ENCODE results near the gene CCDC32. TPM values are rescaled to one million over a fixed set of nuclear protein-coding genes. Genes with fewer than 3 reads are reported as not detected.

Gene CCDC32
- total RNA-seq, 1 donor from 2014 or later = 33.5 TPM

- H3K27ac Mint-ChIP-seq = no peak overlapping the region
- H3K27me3 Mint-ChIP-seq = peaks cover 11% of the 10 kb centered on the region
- peaks cover 3% of the 10 kb centered on the region for H3K4me1 Mint-ChIP-seq
- intact Hi-C loops (cut with micrococcal nuclease) = no loop called here
- no peaks in the 10 kb centered on the region for H3K9me3 Mint-ChIP-seq
- H3K4me3 Mint-ChIP-seq = no peak overlapping the region
- no peak for DNase-seq
- H3K36me3 Mint-ChIP-seq (ENCODE audit: low read depth) = no peaks in the 10 kb centered on the region
Measured at GRCh38 chr15:40523611-40524010, 41.2 kb downstream of the CCDC32 start.

GRCh38 chr15:40516322-40516721 is 48.5 kb downstream of the CCDC32 start:
- Mint-ChIP-seq H3K4me3 (no peak overlapping the region), H3K27ac (no peak overlapping the region), H3K4me1 (peaks cover 8% of the 10 kb centered on the region), H3K36me3 (ENCODE audit: low read depth) (no peaks in the 10 kb centered on the region), H3K27me3 (peaks cover 45% of the 10 kb centered on the region), H3K9me3 (no peaks in the 10 kb centered on the region)
- no peak for DNase-seq
- intact Hi-C loops (cut with micrococcal nuclease) = no loop called here

GRCh38 chr15:40513609-40514008 is 51.2 kb downstream of the CCDC32 start:
- no peaks in the 10 kb centered on the region for H3K36me3 Mint-ChIP-seq (ENCODE audit: low read depth)
- intact Hi-C loops (cut with micrococcal nuclease) = no loop called here

GRCh38 chr15:40512440-40512839 is 52.4 kb downstream of the CCDC32 start:
- Mint-ChIP-seq H3K4me3 (peak overlapping the region; percentile 77), H3K9me3 (no peaks in the 10 kb centered on the region), H3K27ac (no peak overlapping the region), H3K4me1 (peaks cover 13% of the 10 kb centered on the region), H3K27me3 (peaks cover 66% of the 10 kb centered on the region), H3K36me3 (ENCODE audit: low read depth) (no peaks in the 10 kb centered on the region)
- DNase-seq = no peak
- intact Hi-C loops (cut with micrococcal nuclease) = no loop called here

More at GRCh38 chr15:40513609-40514008, 51.2 kb downstream of the CCDC32 start:
- H3K9me3 Mint-ChIP-seq = no peaks in the 10 kb centered on the region
- H3K27ac Mint-ChIP-seq = no peak overlapping the region
- DNase-seq = no peak
- H3K27me3 Mint-ChIP-seq = peaks cover 56% of the 10 kb centered on the region
- peaks cover 10% of the 10 kb centered on the region for H3K4me1 Mint-ChIP-seq
- no peak overlapping the region for H3K4me3 Mint-ChIP-seq

GRCh38 chr15:40511472-40512133 is 53.2 kb downstream of the CCDC32 start:
- Mint-ChIP-seq H3K4me3 (peak overlapping the region; percentile 77), H3K27ac (no peak overlapping the region), H3K36me3 (ENCODE audit: low read depth) (no peaks in the 10 kb centered on the region), H3K9me3 (no peaks in the 10 kb centered on the region), H3K4me1 (peaks cover 17% of the 10 kb centered on the region), H3K27me3 (peaks cover 72% of the 10 kb centered on the region)
- intact Hi-C loops (cut with micrococcal nuclease) = no loop called here
- peak; percentile 77 for DNase-seq

GRCh38 chr15:40511093-40511471 is 53.8 kb downstream of the CCDC32 start:
- H3K9me3 Mint-ChIP-seq = no peaks in the 10 kb centered on the region
- intact Hi-C loops (cut with micrococcal nuclease) = no loop called here
- H3K4me1 Mint-ChIP-seq = peaks cover 17% of the 10 kb centered on the region
- no peaks in the 10 kb centered on the region for H3K36me3 Mint-ChIP-seq (ENCODE audit: low read depth)
- H3K4me3 Mint-ChIP-seq = peak overlapping the region; percentile 77
- no peak overlapping the region for H3K27ac Mint-ChIP-seq
- DNase-seq = peak; percentile 62
- H3K27me3 Mint-ChIP-seq = peaks cover 71% of the 10 kb centered on the region

GRCh38 chr15:40510201-40510600 is 54.6 kb downstream of the CCDC32 start:
- H3K27ac Mint-ChIP-seq = no peak overlapping the region
- intact Hi-C loops (cut with micrococcal nuclease) = no loop called here
- peaks cover 71% of the 10 kb centered on the region for H3K27me3 Mint-ChIP-seq
- no peaks in the 10 kb centered on the region for H3K36me3 Mint-ChIP-seq (ENCODE audit: low read depth)
- peaks cover 17% of the 10 kb centered on the region for H3K4me1 Mint-ChIP-seq
- H3K4me3 Mint-ChIP-seq = peak overlapping the region; percentile 33
- no peaks in the 10 kb centered on the region for H3K9me3 Mint-ChIP-seq
- no peak for DNase-seq

- DNase-seq = no peak
- no peak overlapping the region for H3K27ac Mint-ChIP-seq
- H3K36me3 Mint-ChIP-seq (ENCODE audit: low read depth) = no peaks in the 10 kb centered on the region
- H3K27me3 Mint-ChIP-seq = peaks cover 66% of the 10 kb centered on the region
- H3K4me1 Mint-ChIP-seq = peaks cover 17% of the 10 kb centered on the region
- H3K4me3 Mint-ChIP-seq = no peak overlapping the region
- H3K9me3 Mint-ChIP-seq = no peaks in the 10 kb centered on the region
- intact Hi-C loops (cut with micrococcal nuclease) = no loop called here
Measured at GRCh38 chr15:40508216-40508615, 56.6 kb downstream of the CCDC32 start.

- H3K4me3 Mint-ChIP-seq = peak overlapping the region; percentile 20
- intact Hi-C loops (cut with micrococcal nuclease) = loop anchor here (2.0 kb wide), 1 partner anchor 64 kb away; no protein-coding TSS in a partner anchor
- H3K27me3 Mint-ChIP-seq = peaks cover 65% of the 10 kb centered on the region
- DNase-seq = peak; percentile 90
- no peak overlapping the region for H3K27ac Mint-ChIP-seq
- H3K4me1 Mint-ChIP-seq = peaks cover 14% of the 10 kb centered on the region
- no peaks in the 10 kb centered on the region for H3K36me3 Mint-ChIP-seq (ENCODE audit: low read depth)
- H3K9me3 Mint-ChIP-seq = no peaks in the 10 kb centered on the region
Measured at GRCh38 chr15:40506964-40507571, 57.8 kb downstream of the CCDC32 start.

Other genes starting within 250 kb of the CCDC32 start
- 22.8 and 23.3 TPM in 2 replicates for gene INAFM2, start 241.3 kb downstream of the CCDC32 start, total RNA-seq
- gene CCDC9B, start 224.1 kb downstream of the CCDC32 start, total RNA-seq = 0.21 and 0.54 TPM in 2 replicates
- gene PHGR1, start 214.0 kb downstream of the CCDC32 start, total RNA-seq = not detected in 2 replicates
- 0.02 and 0.05 TPM in 2 replicates for gene DISP2, start 206.8 kb downstream of the CCDC32 start, total RNA-seq
- gene KNSTRN, start 182.3 kb downstream of the CCDC32 start, total RNA-seq = 50.4 and 52.9 TPM in 2 replicates
- gene IVD, start 159.2 kb downstream of the CCDC32 start, total RNA-seq = 66.6 and 70.7 TPM in 2 replicates
- gene BAHD1, start 124.1 kb downstream of the CCDC32 start, total RNA-seq = 23.9 and 26.2 TPM in 2 replicates
- 9.0 and 9.7 TPM in 2 replicates for gene CHST14, start 94.1 kb downstream of the CCDC32 start, total RNA-seq
- gene RPUSD2, start 4.3 kb upstream of the CCDC32 start, total RNA-seq = 19.3 and 20.5 TPM in 2 replicates
- 25.3 and 25.6 TPM in 2 replicates for gene KNL1, start 29.2 kb upstream of the CCDC32 start, total RNA-seq
- gene RAD51, start 130.1 kb upstream of the CCDC32 start, total RNA-seq = 67.5 and 70.3 TPM in 2 replicates
- gene RMDN3, start 190.2 kb upstream of the CCDC32 start, total RNA-seq = 36.1 and 38.9 TPM in 2 replicates
- 34.7 and 37.2 TPM in 2 replicates for gene GCHFR, start 199.0 kb upstream of the CCDC32 start, total RNA-seq
- 0.43 and 0.51 TPM in 2 replicates for gene C15orf62, start 204.9 kb upstream of the CCDC32 start, total RNA-seq
- 35.6 and 37.6 TPM in 2 replicates for gene ZFYVE19, start 242.0 kb upstream of the CCDC32 start, total RNA-seq
- gene DNAJC17, start 242.4 kb upstream of the CCDC32 start, total RNA-seq = 53.8 and 54.3 TPM in 2 replicates